HG02798 (cell line): ENCODE results near the gene SCYGR7.
"Not testable (repeated sequence)": the region's sequence is repeated elsewhere in the genome, so short reads cannot be mapped to it uniquely, and the experiment has no call there.

Experiments
- ATAC-seq: cut with Tn5 transposase; IDR thresholded peaks from one replicate; pipeline ENCODE4 v1.9.1; 2021; ENCODE audit warnings: mild to moderate bottlenecking; ENCODE audit not compliant: unreplicated experiment, poor library complexity

The SCYGR7 gene

GRCh38 chr2:227728035-227728434 lies at the start of gene SCYGR7:
SCYGR7 (plus strand) TSS chr2:227728335; CDS start chr2:227728335, 0 bp downstream.
- no peak for ATAC-seq

DNA sequence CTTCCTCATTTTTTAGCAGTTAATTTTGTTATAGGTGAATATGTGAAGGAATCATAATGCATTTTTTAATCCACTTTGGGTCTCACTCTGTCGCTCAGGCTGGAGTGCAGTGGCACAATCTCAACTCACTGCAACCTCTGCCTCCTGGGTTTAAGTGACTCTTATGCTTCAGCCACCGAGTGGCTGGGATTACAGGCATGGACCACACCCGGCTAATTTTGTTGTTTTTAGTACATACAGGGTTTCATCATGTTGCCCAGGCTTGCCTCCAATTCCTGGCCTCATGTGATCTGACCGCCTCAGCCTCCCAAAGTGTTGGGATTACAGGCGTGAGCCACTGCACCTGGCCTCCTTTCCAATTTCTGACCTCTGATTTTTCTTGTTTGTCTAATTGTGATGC lies 43.9 kb upstream of the SCYGR7 start:
- ATAC-seq: no peak

GRCh38 chr2:227687189-227687588 lies 40.9 kb upstream of the SCYGR7 start:
- ATAC-seq: no peak

DNA sequence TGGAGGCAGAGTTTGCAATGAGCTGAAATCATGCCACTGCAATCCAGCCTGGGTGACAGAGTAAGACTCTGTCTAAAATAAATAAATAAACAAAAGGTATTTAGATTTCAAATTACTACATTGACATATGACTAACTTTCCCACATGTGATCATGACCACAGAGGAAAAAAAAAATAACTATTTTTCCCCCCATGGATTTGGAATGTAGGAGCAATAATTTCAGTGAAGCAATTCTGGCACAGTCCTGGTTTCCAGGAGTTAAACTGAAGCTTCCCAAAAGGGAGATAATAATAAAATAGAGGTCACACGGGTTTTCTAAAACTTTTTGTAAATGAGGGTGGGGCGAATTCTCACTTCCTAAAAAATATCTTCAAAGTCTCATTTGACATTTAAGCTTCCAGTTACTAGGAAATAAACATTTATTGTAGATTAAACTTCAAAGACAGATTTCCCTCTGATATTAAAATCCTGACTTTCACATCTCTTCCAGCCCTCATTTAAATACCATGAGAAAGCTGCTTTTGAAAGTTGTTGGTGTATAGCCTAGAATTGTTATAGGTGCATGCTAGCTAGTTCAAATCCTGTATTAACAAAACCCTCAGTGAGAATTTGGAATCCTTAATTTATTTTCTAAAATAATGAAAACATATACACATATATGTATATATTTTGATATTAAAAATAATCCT lies 31.0 kb upstream of the SCYGR7 start:
- ATAC-seq: no peak

GRCh38 chr2:227701556-227701955 lies 26.6 kb upstream of the SCYGR7 start:
- ATAC-seq: no peak

DNA sequence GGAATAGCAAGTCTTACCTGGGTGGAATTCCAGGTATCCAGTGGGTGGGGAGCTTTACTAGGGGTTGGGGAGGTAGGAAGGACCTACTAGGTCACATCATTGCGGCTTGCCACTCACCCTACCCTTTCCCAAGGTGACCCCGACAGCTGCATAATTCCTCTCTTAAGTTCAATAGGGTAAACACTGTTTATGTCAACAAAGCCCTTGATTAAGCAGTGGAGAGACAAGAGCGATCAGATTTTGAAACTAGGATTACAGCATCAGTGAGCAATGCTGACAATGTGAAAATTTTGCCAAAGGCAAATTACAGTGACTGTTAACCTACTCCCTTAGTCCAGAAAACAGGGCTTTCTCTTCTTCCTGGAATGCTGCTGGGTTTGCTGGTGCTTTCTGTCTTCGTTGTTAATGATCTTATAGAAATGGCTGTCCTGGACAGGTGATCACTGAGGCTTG lies 24.8 kb upstream of the SCYGR7 start:
- no peak for ATAC-seq

DNA sequence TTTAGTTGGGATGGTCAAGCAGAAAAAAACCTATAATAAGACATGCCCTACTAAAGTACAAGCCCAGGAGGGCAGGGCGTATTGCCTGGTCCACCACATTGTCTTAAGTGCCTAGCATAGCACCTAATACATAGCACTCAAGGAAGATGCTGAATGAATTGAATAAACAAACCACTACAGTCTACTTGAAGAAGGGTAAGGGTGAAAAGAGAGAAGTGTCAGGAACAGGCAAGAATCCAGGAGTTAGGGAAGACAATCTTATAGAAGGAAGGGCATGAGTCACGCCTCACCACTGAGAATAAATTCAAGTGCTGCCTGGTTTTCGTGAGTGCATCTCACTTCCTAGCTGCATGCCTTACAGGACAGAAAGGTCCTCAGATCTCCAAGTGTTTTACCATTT lies 24.2 kb upstream of the SCYGR7 start:
- ATAC-seq: no peak

DNA sequence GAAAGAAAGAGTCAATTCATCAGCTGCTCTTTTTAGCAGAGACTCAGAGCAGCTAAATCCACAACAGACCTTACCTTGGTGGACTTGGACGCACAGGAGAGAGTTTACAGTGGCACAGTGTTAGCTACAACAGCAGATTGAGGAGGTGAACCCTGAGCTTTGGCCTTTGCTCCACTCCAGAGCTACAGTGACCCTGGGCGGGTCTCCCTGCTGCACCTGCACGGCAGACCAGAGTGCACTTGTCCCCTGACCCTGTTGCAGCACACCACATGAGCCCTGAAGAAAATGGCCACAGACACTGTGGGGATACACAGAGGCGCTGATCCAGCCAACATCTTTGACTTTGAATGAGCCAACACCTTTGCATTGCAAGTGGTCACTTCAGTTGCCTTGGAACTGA lies 21.3 kb upstream of the SCYGR7 start:
- no peak for ATAC-seq

DNA sequence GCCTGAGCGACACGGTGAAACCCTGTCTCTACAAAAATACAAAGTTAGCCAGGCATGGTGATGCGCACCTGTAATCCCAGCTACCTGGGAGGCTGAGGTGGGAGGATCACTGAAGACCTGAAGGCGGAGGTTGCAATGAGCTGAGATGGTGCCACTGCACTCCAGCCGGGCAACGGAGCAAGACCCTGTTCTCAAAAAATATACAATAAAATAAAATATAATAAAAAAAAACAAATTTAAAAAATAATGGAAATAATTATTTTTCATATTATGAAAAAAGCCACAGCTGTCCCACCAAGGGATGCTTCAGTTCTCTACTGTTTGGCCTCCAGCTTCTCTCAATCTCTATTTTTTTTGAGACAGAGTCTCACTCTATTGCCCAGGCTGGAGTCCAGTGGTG lies 20.7 kb upstream of the SCYGR7 start:
- ATAC-seq: no peak

DNA sequence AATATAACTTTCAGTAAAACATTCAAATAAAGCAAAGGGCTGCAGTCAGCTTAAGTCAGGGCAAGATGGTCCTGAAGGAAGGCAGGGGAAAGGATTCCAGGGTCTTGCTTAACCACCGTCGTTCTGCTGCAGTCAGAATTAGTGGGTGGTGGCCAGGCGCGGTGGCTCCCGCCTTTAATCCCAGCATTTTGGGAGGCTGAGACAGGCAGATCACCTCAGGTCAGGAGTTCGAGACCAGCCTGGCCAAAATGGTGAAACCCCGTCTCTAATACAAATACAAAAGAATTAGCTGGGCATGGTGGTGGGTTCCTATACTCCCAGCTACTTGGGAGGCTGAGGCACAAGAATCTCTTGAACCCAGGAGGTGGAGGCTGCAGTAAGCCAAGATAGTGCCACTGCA lies 17.1 kb upstream of the SCYGR7 start:
- ATAC-seq: no peak

DNA sequence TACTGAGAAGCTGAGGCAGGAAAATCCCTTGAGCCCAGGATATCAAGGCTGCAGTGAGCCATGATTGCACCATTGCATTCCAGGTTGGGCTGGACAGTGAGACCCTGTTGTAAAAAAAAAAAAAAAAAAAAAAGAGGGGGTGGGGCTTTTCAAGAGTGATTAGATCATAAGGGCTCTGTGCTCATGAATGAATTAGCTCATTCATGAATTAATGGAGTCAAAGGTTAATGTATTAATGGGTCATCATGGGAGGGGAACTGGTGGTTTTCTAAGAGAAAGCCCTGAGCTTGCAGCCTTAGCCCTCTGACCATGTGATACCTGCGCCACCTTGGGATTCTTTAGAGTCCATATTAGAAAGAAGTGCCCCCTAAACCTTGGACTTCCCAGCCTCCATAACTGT lies 14.8 kb upstream of the SCYGR7 start:
- ATAC-seq: no peak

- no peak for ATAC-seq
These were observed 11.6 kb upstream of the SCYGR7 start for GRCh38 chr2:227716501-227716900.

DNA sequence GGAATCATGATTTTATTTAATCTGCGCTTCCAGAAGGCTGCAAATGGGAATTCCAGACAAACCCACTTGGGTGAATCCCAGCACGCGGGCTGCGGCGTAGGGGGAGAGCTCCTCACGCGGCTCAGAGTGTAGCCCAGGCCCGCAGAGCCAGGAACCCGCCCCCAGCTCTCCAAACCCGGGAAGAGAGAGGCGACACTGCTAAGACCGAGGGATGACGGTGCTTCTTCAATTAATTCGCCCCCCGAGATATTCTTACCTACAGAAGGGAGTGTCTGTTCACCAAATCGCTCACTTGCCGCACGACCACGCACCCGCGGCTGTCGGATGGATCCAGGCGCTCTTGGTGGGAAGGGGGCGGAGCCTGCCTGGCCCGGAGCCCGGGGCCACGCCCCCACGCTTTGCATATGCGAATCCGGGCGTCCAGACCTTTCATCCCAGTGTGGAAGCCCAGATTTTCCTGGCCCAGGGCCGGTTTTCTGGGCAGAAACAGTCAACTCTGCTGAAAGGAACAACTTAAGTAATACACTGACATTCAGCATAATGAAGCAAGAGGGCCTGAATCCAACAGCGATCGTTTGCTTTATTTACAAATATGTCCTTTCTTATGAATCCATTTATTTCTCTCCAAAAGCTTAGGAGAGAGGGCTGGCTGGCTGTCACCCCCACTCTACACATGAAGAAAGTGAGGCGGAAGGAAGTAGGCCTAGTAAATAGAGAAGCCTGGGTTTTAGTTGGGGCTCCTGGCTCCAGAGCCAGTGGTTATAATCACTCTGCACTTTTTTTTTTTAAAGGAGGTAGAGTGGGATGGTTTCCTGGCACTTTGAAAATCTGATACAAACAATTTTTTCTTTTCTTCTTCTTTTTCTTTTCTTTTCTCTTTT lies 10.2 kb upstream of the SCYGR7 start, which contains the start of gene SLC19A3:
SLC19A3 (minus strand) TSS at position 342 of the 881 bp plus-strand sequence. CDS start 15,710 bp downstream, outside the sequence.
- no peak for ATAC-seq

DNA sequence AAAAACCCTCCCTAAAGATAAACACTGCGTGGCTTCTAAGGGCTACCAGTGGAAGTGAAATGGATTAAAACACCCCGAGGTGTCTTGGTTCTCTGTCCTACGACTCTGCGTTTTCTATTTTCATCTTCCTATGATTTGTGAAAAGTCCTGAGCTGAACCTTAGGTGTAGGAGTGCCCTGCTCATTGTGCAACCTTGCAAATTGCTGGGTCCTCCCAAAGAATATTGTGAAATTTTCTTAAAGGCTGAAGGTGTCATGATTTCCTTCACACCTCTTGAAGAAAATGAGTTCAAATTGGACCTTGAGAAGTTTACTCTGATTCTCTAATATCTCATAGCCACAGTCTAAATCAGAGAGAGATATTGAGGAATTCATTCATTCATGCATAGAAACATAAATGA lies 8.5 kb upstream of the SCYGR7 start:
- ATAC-seq: no peak

GRCh38 chr2:227720680-227721079 lies 7.5 kb upstream of the SCYGR7 start:
- no peak for ATAC-seq

GRCh38 chr2:227722821-227723220 lies 5.3 kb upstream of the SCYGR7 start:
- not testable (repeated sequence) for ATAC-seq

- no peak for ATAC-seq
These were observed 3.6 kb upstream of the SCYGR7 start, which contains the start of gene SCYGR6 for GRCh38 chr2:227724394-227725039. SCYGR6 (minus strand) TSS chr2:227724757; CDS start chr2:227724757, 0 bp downstream.

DNA sequence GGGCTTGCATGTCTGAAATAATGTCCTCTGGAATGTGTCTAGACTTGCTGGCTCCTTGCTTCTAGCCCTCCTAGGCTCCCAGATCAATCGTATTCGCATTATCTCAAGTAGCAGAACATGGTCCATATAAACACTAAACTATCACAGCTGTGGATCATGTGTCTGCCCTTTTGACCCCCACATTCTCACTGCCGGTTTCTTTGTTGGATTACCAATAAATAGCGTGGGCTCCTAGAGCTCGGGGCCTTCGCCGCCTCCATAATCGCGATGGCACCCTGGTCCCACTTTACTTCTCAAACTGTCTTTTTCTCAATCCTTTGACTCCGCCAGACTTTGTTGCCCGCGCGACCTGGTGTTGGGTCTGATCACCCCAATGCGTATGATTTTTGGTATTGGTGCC lies 11.2 kb downstream of the SCYGR7 start:
- no peak for ATAC-seq

DNA sequence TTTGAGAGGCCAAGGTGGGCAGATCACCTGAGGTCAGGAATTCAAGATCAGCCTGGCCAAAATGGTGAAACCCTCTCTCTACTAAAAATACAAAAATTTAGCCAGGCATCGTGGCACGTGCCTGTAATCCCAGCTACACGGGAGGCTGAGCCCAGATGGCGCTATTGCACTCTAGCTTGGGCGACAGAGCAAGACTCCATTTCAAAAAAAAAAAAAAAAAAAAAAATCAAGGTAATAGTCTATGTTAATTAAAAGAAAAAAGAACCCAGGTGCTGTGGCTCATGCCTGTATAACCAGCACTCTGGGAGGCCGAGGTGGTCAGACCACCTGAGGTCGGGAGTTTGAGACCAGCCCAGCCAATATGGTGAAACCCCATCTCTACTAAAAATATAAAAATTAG lies 12.6 kb downstream of the SCYGR7 start:
- ATAC-seq: not testable (repeated sequence)

GRCh38 chr2:227745594-227745993 lies 17.5 kb downstream of the SCYGR7 start, which contains the start of gene SCYGR8:
SCYGR8 (plus strand) TSS chr2:227745894; CDS start chr2:227745894, 0 bp downstream.
- ATAC-seq: no peak

GRCh38 chr2:227748079-227748478 lies 19.9 kb downstream of the SCYGR7 start:
- ATAC-seq: no peak
